Ovary (tissue), 3 donors: ENCODE measurements around the gene KRT13.

Experiments
- CTCF ChIP-seq, 3 donors: fragments of 450-650 bp in 2 of 3; fragments of 200-600 bp in 1 of 3; IDR thresholded peaks; one replicate each; pipeline versions ENCODE4 v1.5.1 to v1.8.0; 2016 to 2022; ENCODE audit warnings: antibody characterized with exemption in 3 of 3, mild to moderate bottlenecking in 1 of 3
- EP300 ChIP-seq: sonication (generic); formaldehyde crosslinking; IDR thresholded peaks from one replicate; pipeline ENCODE4 v1.6.1; 2017; ENCODE audit warnings: antibody characterized with exemption
- POLR2A ChIP-seq: fragments of 450-650 bp; IDR thresholded peaks from one replicate; pipeline ENCODE4 v1.6.1; 2017; ENCODE audit warnings: antibody characterized with exemption, mild to moderate bottlenecking, moderate library complexity
- donor health status: DM: no; HTN: no; CAD: no.

GRCh38 chr17:41535764-41536481 is 30.5 kb upstream of the KRT13 start:
- TF ChIP-seq CTCF (IDR thresholded peaks at IDR 0.05) = no peak
- no peak for TF ChIP-seq POLR2A
- no peak for TF ChIP-seq EP300
